Stimulated activated CD4-positive, alpha-beta T cell treated with anti-CD3 and anti-CD28 coated beads, Interleukin-4, amount 100 ng/mL, for 24 hours (primary cell): ENCODE measurements around the gene PRKCB.

Experiments used
- DNase-seq: peaks from one replicate; pipeline ENCODE4 v3.0.0-alpha.2; 2020

Gene PRKCB

DNA sequence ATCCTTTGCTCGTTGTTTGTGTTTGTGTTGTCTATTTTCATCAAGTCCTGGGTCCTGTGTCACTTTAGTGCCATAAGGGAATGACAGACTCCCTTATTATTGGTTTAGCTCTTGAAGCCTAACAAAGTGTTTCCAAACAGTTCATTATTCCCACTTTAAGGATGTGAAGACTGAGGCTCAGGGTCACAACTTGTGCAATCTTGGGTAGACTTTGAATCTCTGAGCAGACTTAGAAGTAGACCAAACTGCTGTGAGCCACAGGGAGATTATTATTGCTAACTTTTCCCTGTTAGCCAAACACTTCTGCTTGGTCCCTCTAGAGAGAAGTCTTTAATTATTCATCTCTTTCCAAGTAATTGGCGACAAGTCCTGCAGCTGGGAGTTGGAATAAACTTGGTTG is 31.8 kb downstream of the PRKCB start:
- no peak for DNase-seq

DNA sequence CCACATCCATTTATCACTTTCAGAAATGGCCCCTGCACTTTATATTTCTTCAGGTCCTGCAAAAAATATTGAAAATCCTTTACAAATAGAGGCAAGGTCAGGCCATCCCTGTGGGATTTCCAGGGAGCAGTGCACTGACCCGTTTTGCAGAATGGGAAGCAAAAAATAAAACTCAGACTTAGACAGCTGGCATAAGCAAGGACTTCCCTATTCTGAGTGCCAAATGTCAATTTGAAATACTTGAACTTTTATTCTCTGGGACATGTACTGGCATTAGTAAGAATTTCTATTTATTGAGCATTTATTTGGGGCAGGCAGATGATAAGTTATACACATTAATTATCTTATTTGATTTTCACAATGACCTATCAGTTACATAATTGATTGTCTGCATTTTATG is 32.4 kb downstream of the PRKCB start:
- DNase-seq, result no peak

DNA sequence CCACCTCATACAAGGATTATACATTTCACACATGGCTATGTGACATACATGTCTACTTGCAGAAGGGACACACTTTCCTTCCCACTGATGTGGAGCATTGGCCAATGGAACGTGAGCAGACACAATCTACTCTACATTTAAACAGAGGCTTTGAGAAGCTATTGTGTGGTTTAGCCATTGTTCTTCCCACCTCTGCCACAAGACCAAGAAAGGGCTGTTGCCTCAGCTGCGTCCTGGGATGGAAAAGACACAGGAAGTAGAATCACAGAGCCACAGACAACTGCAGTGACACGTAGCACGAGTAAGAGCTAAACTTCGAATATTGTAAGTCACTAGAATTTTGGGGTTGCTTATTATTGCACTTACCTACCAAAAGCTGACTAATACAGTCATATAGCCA is 33.3 kb downstream of the PRKCB start:
- DNase-seq, result no peak

DNA sequence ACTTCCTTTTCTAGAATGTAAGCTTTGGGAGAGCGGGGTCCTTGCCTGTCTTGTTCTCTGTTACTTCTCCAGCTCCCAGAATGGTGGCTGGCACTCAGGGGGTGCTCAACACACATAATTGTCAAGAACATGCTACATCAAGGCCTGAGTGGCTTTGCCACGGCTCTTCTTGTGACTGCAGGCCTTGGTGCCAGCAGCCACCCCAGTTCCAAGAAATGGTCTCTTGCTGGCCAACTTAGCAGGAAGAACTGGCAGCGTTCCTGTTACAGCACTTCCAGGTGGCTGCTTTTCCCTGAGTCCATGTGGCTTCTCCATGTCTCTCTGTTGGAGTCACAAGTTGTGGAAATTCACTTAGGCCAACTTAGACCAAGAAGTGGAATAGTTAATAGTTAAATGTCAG is 36.1 kb downstream of the PRKCB start:
- no peak for DNase-seq

GRCh38 chr16:23874613-23875294 is 39.0 kb downstream of the PRKCB start:
- DNase-seq, result no peak

DNA sequence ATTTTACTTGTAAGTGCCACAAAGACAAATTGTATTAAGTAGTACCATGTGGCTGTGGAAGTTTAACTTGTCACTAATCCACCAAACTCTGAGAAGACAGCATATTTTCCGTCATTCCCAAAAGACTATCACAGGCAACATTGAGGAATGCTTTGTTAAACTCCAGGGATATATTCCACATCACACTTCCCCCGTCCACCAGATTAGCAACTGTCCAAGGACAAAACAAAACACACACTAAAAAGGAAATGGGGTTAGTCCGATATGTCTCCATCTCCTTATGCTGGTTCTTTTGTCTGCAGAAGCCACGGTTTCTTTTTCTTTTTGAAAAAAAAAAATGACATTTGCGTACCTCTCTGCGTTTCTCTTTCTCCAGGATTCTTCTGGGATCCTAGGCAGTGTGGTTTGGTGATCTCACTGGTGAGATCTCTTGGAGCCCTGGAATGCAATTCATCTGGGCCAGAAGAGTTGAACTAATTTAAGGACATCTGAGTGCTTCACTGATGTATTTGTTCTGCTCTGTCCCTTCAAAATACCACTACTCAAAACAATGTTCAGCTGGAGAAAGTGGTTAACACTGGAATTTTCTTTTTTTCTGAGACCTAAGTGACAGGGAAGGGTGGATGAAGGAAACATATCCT is 40.6 kb downstream of the PRKCB start:
- DNase-seq, result no peak

DNA sequence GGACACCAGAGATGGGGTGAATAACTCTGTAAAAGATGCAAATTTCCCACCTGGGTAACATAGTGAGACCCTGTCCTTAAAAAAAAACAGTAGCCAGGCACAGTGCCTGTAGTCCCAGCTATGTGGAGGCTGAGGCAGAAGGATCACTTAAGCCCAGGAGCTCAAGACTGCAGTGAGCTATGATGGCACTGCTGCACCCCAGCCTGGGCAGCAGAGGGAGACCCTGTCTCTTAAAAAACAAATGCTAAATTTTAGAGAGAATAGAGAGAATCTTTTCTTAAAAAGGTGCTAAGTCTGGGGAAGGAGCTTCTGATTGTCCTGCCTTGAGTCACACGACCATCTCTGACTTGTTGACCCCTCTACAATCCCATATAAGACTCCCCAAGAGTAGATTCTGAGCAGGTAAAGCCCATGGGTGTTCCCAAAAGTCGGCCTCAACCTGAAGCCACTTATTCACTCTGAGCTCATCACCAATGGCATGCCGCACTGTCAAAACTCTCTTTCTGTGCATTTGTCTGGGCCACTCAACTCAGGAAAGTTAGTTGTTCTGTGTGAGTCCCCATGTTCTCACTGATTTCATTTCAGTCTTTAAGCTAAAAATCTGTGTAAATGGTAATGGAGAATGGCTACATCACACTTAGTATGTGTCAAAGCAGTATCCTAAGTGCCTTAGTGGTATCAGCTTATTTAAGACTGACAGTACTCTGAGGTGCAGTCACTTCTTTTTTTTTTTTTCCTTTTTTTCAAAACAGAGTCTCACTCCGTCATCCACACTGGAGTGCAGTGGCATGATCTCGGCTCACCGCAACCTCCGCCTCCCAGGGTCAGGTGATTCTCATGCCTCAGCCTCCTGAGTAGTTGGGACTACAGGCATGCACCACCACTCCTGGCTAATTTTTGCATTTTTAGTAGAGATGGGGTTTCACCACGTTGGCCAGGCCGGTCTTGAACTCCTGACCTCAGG is 41.6 kb downstream of the PRKCB start:
- no peak for DNase-seq

DNA sequence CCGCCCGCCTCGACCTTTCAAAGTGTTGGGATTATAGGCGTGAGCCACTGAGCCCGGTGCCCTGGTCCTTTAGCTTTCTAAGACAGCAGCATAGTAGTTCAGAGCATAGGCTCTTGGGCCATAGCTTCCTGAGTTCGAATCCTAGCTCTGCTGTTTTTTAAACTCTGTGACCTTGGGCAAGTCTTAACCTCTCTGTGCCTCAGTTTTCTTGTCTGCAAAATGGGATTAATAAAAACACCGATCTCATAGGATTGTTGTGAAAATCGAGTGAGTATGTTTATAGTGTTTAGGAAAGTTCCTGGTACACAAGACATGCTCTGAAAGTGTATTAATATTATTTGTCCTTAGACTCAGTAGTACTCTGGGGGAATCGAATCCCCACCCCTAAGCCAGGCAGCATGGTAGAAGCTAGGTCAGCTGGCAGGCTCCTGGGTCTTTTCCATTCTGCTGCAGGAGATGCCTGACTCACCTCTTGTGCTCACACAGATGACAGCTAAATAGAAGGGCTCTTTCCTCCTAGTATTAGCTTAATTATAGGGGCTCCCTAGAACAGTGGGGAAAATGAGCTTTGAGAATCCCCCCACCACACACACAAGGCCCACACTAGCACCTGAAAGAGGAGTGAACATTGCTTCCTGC is 44.1 kb downstream of the PRKCB start:
- DNase-seq, result no peak

DNA sequence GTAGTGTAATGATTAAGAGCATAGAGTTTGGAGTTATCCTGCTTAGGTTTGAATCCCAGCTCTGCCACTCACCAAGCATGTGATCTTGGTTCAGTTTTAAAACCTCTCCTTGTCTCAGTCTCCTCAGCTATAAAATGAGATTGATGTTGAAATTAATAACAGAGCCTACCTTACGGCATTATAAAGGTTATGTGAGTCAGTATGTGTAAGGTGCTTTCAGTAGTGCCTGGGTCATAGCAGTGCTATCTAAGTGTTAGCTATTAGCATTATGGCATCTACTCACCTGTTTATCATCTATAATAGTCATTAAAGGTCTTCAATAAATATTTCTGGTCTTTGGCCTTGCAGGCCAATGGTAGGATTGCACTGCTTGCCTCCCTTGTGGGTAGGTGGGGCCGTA is 53.4 kb downstream of the PRKCB start:
- no peak for DNase-seq

DNA sequence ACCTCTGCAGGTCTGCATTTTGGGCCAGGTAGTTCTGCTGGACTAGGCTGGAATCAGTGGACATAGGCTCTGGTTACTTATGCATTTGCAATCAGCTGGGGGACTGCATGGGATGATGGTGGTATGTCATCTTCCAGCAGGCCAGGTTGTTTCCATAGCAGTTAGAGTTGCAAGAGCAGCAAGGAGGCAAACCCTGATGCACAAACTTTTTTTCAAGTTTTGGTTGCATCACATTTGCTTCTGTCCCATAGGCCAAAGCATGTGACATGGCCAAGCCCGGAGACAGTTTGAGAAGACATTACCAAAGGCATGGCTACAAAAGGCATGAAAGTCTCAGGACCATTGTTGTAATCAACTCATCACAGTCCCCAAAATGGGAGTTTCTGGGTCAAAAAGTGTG is 58.2 kb downstream of the PRKCB start:
- no peak for DNase-seq

DNA sequence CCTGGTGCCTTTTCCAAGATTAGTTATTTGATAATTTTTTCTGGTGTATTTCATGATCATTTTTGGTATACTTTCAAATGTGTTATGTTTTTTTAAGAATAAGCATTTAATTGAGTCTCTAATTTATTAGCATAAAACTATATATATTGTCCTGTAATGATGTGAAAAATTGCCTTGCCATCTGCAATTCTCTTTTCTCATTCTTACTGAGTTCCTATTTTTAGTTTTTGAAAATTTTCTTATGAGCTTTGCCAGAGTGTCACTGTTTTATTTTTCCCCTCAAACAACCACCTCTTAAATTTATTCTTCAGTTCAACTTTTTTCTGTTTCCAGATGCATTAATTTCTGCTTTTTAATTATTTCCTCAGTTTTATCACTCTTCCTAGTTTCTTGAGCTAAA is 59.3 kb downstream of the PRKCB start:
- DNase-seq, result no peak

GRCh38 chr16:23896832-23897821 is 61.3 kb downstream of the PRKCB start:
- DNase-seq, result no peak

GRCh38 chr16:23898682-23899430 is 63.1 kb downstream of the PRKCB start:
- DNase-seq, result no peak

- no peak for DNase-seq
These were observed 64.1 kb downstream of the PRKCB start for GRCh38 chr16:23899869-23900268.

DNA sequence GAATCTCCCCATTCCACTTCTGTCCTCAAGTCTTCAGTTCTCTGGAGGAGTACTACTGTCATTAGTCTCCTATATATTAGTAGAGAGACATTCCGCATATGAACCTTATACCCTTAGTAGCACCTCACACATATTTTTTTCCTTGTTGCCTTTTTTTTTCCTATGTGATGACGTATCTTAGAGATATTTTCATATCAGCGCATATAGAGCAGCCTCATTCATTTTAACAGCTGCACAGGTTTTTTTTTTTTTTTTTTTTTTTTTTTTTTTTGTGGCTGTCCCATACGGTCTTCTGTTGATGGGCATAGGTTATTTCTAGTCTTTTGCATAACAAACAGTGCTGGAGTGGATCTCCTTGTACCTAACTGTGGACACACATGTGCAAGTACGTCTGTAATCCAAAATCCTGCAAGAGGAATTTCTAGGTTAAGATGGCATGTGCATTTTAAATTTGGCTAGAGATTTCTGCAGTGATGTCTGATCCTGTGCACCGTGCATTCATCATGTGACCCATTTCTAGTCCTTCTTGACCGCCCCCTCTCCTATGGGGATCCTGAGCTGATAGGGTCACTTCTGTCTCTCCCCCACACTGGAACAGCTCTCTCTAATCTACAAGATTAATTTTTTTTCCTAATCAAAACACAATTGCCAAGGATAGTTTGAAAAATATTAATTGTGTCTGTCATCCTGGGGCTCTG is 64.8 kb downstream of the PRKCB start:
- DNase-seq, result no peak

DNA sequence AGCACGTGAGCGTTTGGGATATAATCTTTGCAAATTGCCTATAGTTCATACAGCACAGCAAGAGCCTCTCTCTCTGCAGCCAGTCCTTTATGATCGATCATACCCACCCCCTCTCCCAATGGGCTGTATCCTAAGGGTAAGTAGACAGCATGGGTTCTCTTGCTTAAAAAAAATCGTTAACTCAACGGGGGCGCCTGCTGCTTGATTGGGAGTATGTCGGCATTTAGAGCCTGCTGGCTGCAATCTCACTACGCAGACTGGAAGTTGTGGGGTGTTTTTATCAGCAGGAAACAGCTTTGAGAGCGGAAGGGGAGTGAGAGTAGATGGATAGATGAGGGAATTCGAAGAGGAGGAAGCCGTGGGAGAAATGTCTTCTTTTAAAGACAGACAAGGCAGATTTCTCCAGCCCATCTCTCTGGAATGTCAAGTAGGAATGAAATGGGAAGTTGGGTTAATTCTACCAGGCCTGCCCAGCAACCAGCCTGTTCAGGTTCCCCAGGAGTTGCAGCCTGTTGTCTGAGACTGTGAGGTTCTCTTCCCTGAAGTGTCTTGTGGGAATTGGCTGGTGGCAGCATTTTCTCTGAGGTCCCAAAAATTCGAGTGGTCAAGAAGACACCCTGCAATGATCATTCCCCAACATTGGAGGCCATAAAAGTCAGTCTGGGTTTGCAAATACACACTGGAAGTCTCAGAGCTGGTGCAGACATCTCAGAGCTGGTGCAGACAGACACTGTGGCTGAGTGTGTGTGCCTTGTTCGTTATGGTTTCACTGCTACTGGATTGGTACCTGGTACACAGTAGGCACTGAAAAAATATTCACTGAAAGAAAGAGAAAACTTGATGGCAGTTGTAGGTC is 65.6 kb downstream of the PRKCB start:
- no peak for DNase-seq

GRCh38 chr16:23902034-23902747 is 66.4 kb downstream of the PRKCB start:
- DNase-seq, result no peak

- no peak for DNase-seq
These were observed 67.1 kb downstream of the PRKCB start for GRCh38 chr16:23902748-23903414.
